ENCODE measurements around the gene PLCB1.
"Not testable (repeated sequence)": the region's sequence is repeated elsewhere in the genome, so short reads cannot be mapped to it uniquely, and the experiment has no call there.

Gene PLCB1

GRCh38 chr20:8339349-8339748, 207.3 kb downstream of the PLCB1 start:
- no peak for DNase-seq

DNA sequence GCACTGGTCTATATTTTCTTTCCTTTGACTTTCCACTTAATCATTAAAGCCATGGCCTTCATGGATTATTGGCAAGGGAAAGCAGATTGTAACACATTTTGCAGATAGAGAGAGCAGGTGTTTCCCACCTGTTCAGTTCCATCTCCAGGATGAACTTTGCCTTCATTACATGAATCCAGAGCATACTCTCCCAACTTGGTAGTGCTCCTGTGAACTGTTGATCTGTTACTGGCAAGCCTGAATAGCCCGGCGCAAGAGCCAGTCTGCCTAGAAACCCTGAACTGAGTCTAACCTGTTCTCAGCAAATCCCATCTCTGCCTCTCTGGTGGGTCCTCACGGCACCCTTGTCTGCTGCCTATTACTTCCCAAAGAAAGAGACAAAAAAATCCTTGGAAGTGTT, 210.3 kb downstream of the PLCB1 start:
- DNase-seq, result no peak

GRCh38 chr20:8344106-8344505, 212.0 kb downstream of the PLCB1 start:
- no peak for DNase-seq

GRCh38 chr20:8344631-8345030, 212.6 kb downstream of the PLCB1 start:
- no peak for DNase-seq

GRCh38 chr20:8346700-8347270, 214.7 kb downstream of the PLCB1 start:
- no peak for DNase-seq

GRCh38 chr20:8350225-8350624, 218.2 kb downstream of the PLCB1 start:
- not testable (repeated sequence) for DNase-seq

DNA sequence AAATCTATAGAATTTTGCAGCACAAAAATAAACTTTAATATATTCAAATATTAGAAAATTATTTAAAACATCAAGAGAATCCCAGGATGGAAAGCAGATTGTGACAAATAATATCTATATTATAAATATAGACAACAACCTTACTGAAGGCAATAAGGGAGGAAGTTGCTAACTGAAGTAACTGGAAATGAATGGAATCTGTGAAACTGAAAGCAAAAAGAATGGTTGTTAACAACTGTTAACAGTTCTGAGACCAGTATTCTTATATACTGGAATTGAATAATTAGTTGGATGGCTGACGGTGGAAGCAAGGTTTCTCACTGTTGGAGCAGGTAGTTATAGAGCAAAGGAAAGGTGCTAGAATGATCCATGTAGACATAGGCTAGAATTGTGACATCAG, 220.4 kb downstream of the PLCB1 start:
- no peak for DNase-seq

- DNase-seq, result no peak
Measured at GRCh38 chr20:8353512-8353911, 221.4 kb downstream of the PLCB1 start.

- DNase-seq, result no peak
Measured at GRCh38 chr20:8355453-8355852, 223.4 kb downstream of the PLCB1 start.

- no peak for DNase-seq
Measured at GRCh38 chr20:8356806-8357205, 224.7 kb downstream of the PLCB1 start.

DNA sequence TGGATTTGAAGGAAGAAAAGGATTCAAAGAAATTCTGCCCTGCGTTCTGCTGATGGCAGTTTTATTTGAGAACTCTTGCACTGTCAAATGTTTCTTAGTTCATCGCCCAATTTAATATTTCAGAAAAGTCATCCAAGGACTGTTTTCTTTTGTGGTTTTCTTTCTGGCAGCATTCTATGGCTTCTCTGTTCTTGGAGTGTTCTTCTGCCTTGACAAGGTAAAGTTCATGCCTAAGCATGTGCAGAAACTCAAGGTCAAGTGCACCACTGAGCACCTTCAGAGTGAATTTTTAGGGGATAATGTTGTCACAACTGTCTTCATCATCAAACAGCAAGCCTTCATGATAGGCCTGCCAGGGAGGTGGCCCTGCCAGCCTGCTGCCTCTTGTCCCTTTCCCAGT, 225.6 kb downstream of the PLCB1 start:
- DNase-seq, result no peak

DNA sequence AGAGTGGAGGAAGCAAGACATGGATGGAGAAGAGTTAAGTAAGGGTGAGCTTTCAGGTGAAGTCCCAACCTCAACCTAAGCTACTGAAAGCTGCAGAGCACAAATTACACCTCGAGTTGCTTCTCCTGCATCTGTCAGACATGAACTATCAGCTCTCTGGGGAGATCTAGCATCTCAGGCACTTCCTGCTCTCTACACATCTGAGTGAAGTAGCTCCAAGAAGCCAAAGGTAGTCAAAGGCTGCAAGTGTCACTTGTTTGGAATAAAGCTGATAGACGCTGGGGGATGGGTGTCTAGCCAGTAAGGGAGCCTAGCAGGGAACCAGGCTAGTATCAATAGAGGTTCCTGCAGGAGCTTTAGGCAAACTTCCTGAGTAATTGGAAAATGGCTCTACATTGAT, 228.0 kb downstream of the PLCB1 start:
- no peak for DNase-seq

GRCh38 chr20:8361006-8361652, 229.1 kb downstream of the PLCB1 start:
- no peak for DNase-seq

- no peak for DNase-seq
Measured at GRCh38 chr20:8361779-8362178, 229.7 kb downstream of the PLCB1 start.

DNA sequence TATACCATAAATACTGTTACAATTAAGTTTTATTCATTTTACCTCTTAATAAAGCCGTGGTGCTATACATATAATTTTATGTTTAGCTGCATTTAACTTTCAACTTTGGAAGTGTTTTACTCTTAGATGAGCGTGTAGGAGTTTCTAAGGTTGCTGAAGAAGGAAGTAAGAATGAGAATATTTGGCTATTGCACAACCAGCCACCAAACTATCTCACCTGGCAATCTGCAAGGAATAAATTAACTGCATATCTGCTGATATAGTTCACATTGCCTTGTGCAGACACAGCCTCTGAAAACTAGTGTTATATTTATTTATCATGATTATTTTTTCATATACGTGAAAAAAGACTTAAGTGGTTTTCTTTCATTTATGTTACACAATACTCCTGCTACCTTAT, 230.4 kb downstream of the PLCB1 start:
- no peak for DNase-seq

DNA sequence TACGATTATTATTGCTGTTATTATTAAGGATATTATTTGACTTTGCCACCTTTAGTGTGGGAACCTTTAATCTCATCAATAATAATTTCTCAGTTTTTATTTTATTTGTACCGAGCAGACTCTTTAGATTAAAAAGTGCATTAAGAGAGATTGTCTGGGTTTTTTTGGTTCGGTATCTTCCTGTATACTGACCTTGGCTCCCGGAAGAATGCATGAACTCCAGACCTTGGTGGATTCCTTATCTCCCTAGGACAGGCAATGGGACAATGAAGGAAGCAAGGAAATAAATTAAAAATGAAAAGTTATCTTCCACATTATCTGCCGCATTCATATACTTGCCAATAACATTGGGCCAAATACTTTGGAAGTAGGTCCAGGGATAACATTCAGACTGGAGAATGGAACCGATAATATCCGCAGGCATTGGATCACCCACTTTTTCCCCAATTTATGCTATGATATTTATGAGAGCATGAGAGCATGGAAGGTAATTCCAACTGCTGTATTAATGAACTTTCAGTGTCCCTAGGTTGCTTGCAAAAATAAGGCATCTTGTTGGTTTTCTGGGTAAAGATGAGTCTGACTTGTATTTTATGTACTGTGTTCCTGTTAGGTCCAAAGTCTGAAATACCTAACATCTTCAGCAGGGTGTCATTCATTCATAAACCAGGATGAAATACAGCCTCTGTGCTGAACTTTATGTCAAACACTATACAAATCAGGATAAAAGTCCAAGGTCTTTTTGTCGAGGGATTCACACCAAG, 232.1 kb downstream of the PLCB1 start:
- no peak for DNase-seq

DNA sequence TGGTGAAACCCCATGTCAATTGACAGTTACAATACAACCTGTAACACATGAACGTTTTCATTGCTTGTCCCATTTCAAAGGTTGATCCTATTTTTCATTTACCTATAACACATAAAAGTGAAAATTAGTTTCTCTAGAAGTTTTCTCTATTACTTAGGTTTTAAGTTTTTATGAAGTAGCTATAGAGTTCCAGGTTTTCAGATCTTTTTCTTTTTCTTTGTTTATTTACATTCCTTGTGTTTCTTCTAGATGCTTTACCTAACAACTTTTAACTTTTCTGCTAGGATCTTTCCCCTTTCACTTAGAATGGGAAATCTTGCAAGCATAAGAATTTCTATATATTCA, 232.6 kb downstream of the PLCB1 start:
- DNase-seq, result no peak

- DNase-seq, result no peak
Measured at GRCh38 chr20:8365634-8366033, 233.6 kb downstream of the PLCB1 start.

GRCh38 chr20:8366303-8366923, 234.3 kb downstream of the PLCB1 start:
- no peak for DNase-seq

DNA sequence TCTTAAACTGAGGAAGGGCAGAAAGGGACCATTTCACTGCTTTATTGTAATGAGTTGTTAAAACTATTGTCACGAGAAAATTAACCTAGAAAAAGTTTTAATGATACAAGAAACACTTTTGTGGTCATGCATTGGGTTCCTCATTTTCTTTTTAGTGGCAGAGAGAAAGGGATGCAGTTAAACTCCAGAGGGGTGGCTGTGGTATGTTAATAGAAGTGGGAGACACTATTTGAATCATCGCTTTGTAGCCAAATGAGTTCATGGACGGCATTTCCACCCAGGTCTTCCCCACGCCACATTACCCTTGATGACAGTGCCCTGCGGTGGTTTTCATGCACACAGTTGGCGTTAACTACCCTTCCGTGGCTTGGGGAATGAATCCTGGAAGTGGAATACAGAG, 235.6 kb downstream of the PLCB1 start:
- DNase-seq, result no peak

DNA sequence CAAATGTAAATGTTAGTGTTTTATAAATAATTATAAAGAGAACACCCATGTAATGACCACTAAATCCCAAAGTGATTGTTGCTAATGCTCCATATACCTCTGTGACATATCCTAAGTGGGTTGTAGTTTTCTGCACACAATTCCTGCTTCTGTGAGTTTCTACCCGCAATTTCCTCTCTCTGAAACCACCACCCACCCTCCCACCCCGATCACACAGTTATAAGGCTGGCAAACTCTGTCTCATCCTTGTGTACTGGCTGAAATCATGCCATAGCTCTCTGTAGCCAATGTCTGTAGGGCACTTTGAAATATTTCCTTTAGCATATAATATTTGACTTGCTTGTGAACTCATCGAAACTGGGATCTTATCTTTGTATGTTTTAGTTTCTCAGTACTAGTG, 236.6 kb downstream of the PLCB1 start:
- no peak for DNase-seq

DNA sequence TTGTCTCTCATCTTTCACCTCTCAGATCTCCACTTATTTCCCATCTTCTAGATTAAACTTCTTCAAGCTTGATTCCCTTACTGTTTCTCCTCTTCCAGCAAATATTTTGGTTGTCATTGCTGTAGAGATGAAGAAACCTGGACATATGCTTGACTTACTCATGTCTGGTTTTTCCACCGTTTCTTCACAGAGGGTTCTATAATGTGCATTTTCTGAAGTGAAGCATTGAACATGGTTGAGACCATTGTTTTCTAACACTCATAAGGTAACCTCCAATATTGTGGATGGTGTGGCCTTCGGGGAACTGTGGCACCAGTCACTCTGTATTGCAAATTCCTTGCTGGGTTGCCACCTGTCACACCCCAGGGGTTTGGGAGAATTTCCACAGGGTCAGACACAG, 237.2 kb downstream of the PLCB1 start:
- DNase-seq, result no peak

GRCh38 chr20:8370774-8371173, 238.7 kb downstream of the PLCB1 start:
- DNase-seq, result no peak

- no peak for DNase-seq
Measured at GRCh38 chr20:8372824-8373380, 240.8 kb downstream of the PLCB1 start.
